Posterior vena cava (tissue), 2 donors: ENCODE data around the gene SETDB1. TPM values are rescaled to one million over a fixed set of nuclear protein-coding genes. Genes with fewer than 3 reads are reported as not detected.

Source experiments
- DNase-seq: peaks from one replicate; pipeline ENCODE4 v3.0.0-alpha.2; 2020; ENCODE audit warnings: low spot score
- intact Hi-C, 2 donors: fragments of 100-400 bp; cut with DNase I; formaldehyde crosslinking; loops; one replicate each; pipeline versions ENCODE4 v1.14.1 to v1.14.2; 2022 to 2023
- total RNA-seq, 2 donors: library from RNA; stranded (reverse); fragmentation: NEBNext Ultra II Directional; extraction: Animal tissue kit (Norgen Biotek cat#: 25700); gene quantifications; one replicate each; pipeline ENCODE4 v1.2.1, GENCODE V29; 2021
- donor health status: DM: yes; HTN: yes; CAD: no.
- donor health status: DM: yes; HTN: yes; CAD: no.

Gene SETDB1
- total RNA-seq, 2 donors from 2014 or later, result 26.4 to 26.8 TPM

GRCh38 chr1:150997949-150998348, 71.8 kb downstream of the SETDB1 start:
- intact Hi-C loops, result no loop called here
- no peak for DNase-seq

- peak; percentile 16 for DNase-seq
- intact Hi-C loops, result no loop called here
Observed at GRCh38 chr1:150999051-150999674, 73.0 kb downstream of the SETDB1 start.

GRCh38 chr1:150999926-151000325, 73.8 kb downstream of the SETDB1 start:
- no peak for DNase-seq
- intact Hi-C loops, result no loop called here

GRCh38 chr1:151000408-151000807, 74.2 kb downstream of the SETDB1 start:
- intact Hi-C loops, result no loop called here
- no peak for DNase-seq

GRCh38 chr1:151001602-151002001, 75.4 kb downstream of the SETDB1 start:
- intact Hi-C loops, result no loop called here
- no peak for DNase-seq

GRCh38 chr1:151002051-151002450, 75.9 kb downstream of the SETDB1 start:
- DNase-seq, result no peak
- intact Hi-C loops, result no loop called here

DNA sequence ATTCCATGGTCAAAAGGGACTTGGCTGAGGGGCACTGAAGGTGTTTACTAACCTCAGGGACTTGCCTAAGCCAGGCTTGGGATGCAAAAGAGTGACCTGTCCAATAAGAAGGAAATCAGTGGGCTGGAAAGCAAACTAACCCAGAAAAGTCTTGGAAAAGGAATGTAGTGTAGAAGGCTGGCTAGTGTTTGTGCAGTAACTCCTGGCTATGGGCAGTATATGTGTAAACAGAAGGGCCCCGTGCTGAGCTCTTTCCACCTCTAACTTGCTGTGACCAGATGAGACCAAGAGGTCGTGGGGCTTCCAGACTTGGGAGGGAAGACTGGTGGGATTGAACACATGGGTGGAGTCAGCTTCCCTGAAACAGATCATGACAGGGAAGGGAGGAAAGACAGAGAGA, 76.4 kb downstream of the SETDB1 start:
- intact Hi-C loops, result no loop called here
- DNase-seq, result no peak

DNA sequence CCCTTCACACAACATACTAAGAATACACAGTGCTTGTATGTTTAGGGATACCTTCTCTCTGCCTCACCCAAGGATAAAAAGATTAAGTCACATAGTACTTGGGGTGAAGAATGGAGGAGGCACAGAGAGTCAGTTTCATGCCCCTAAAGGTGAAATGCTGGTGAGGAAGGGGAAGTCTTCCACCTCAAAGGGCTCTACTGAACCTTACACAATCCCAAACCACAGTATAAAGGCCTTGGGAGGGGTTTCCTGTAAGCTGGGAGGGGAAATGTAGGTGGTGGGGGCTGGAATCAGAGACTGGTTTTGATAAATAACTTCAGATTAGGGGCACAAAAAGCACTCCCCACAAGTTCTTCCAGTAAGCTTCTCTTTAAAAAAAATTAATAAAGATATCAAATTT, 77.0 kb downstream of the SETDB1 start:
- intact Hi-C loops, result no loop called here
- no peak for DNase-seq

GRCh38 chr1:151005729-151006319, 79.7 kb downstream of the SETDB1 start:
- DNase-seq, result no peak
- intact Hi-C loops, result no loop called here

GRCh38 chr1:151006327-151007052, 80.3 kb downstream of the SETDB1 start, which contains the start of gene MINDY1:
Gene MINDY1, minus strand, starts transcription at chr1:151006902. Its CDS starts 4,285 bp downstream, at chr1:151002617.
- peak; percentile 88 for DNase-seq
- intact Hi-C loops, result no loop called here

- no peak for DNase-seq
- intact Hi-C loops, result no loop called here
Observed at GRCh38 chr1:151007853-151008243, 81.7 kb downstream of the SETDB1 start.

GRCh38 chr1:151008244-151009205, 82.4 kb downstream of the SETDB1 start, which contains the start of gene PRUNE1:
Gene PRUNE1, plus strand, starts transcription at chr1:151008449. Its CDS starts 184 bp downstream, at chr1:151008633.
- DNase-seq, result peak; percentile 99
- intact Hi-C loops, result no loop called here

DNA sequence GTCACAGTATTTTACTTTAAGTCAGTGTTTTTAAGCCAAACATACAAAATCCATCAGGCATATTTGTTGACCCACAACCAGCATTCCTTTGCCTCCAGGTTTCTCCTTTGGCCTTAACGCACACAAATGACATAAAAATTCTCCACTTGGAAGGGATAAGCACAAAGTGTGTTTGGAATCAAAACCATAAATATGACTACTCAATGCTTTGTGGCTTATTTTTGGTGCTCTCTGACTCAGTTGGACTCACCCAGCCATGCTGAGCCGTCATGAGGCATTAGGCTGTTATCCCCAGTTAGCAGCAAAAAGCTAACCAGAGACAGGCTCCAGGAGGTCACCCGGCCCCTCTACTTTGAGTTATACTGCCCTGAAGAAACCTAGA, 83.0 kb downstream of the SETDB1 start:
- intact Hi-C loops, result no loop called here
- peak; percentile 37 for DNase-seq

DNA sequence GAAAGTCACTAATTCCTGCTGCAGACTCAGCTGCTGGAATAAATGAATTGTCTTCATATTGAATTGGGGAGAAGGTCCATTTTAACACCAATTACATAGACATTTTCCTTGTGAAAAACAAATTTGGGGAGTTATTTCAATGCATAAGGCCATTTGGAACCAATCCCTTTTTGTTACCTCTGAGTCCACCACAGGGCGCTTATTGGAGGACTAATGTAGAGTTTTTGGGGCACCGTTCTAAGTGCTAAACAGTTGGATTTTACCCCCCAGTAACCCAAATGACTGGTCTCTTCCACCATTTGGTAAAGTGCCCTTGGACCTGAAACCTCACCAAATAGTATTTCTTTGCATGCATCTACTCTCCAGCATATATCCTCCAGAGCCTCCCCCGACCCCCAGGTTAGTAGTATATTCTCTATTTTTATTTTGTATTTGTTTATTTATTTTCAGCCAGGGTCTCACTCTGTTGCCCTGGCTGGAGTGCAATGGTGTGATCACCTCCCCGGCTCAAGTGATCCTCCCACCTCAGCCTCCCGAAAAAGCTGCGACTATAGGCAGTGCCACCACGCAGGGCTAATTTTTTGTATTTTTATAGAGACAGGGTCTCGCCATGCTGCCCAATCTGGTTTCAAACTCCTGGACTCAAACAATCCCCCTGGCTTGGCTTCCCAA, 83.6 kb downstream of the SETDB1 start:
- DNase-seq, result no peak
- intact Hi-C loops, result loop anchor here in 1 of 2 donors (2.0 kb wide), 1 partner anchor 15 kb away; no protein-coding TSS in a partner anchor

- intact Hi-C loops, result loop anchor here in 1 of 2 donors (2.0 kb wide), 1 partner anchor 14 kb away; no protein-coding TSS in a partner anchor
- DNase-seq, result no peak
Observed at GRCh38 chr1:151010346-151010726, 84.2 kb downstream of the SETDB1 start.

GRCh38 chr1:151011154-151011850, 85.1 kb downstream of the SETDB1 start:
- intact Hi-C loops, result loop anchor here in 1 of 2 donors (2.0 kb wide), 1 partner anchor 13 kb away; no protein-coding TSS in a partner anchor
- DNase-seq, result no peak

DNA sequence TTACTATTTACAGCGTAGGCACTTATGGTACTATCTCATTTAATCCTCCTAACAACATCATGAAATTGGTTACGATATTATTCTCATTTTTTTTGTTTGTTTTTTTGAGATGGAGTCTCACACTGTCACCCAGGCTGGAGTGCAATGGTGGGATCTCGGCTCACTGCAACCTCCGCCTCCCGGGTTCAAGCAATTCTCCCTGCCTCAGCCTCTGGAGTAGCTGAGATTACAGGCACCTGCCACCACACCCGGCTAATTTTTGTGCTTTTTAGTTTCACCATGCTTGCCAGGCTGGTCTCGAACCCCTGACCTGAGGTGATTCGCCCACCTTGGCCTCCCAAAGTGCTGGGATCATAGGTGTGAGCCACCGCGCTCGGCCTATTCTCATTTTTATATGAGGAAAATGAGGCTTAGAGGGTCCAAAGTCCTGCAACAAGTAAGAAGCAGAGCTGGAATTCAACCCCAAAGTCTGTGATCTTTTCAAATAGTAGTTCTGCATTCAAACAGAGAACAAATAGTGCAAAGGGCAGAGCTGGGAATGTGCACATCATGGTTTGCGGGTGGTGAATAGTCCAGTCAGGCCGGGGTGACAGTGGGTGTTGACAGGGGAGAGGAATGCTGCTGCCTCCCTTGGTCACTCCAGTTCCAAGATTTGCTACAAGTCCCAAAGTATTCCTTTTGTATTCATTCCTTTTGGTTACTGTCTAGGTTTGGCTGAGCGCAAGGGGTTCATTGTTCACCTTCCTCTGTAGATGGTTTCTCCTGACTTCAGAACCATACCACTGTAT, 86.7 kb downstream of the SETDB1 start:
- no peak for DNase-seq
- intact Hi-C loops, result no loop called here
